DND-41 (cell line): Measurements from ENCODE around the gene HEPN1.

Experiments used
- ATAC-seq: fragments of 200-7000 bp; cut with Tn5 transposase; 3 replicates; pipeline ENCODE4 v1.9.1; 2021; ENCODE audit warnings: low read depth; ENCODE audit not compliant: insufficient read depth
- DNase-seq: peaks from one replicate; pipeline ENCODE4 v3.0.0-alpha.2; 2020
- H2AFZ ChIP-seq: 2 replicates; pipeline ENCODE4 v1.6.0; 2012; ENCODE audit warnings: low read depth, low read length
- H3K27ac ChIP-seq: 2 replicates; pipeline ENCODE4 v1.5.1; 2012; ENCODE audit warnings: low read length, inconsistent platforms
- H3K27me3 ChIP-seq: fragments of 200-600 bp; sonication (generic); 2 replicates; pipeline ENCODE4 v1.6.0; 2012; ENCODE audit warnings: low read length, mild to moderate bottlenecking, inconsistent platforms; ENCODE audit not compliant: insufficient read depth, poor library complexity
- H3K36me3 ChIP-seq: 2 replicates; pipeline ENCODE4 v1.5.1; 2012; ENCODE audit warnings: low read length, inconsistent platforms; ENCODE audit not compliant: insufficient read depth
- H3K4me1 ChIP-seq: 2 replicates; pipeline ENCODE4 v1.5.1; 2012; ENCODE audit warnings: mild to moderate bottlenecking, low read length; ENCODE audit not compliant: insufficient read depth
- H3K4me2 ChIP-seq: 2 replicates; pipeline ENCODE4 v1.6.0; 2012; ENCODE audit warnings: mild to moderate bottlenecking, moderate library complexity, low read length, inconsistent platforms; ENCODE audit not compliant: insufficient read depth
- H3K4me3 ChIP-seq, 2 experiments: fragments of 200-600 bp in 1 of 2; shearing (Covaris generic) in 1 of 2; 2 replicates each; pipeline ENCODE4 v1.5.1; 2012 to 2016; ENCODE audit warnings: inconsistent platforms in 2 of 2, low read length in 2 of 2, mild to moderate bottlenecking in 2 of 2, low read depth in 1 of 2, moderate library complexity in 1 of 2
- H3K79me2 ChIP-seq: 2 replicates; pipeline ENCODE4 v1.6.0; 2012; ENCODE audit warnings: low read length, inconsistent platforms; ENCODE audit not compliant: insufficient read depth
- H3K9ac ChIP-seq: 2 replicates; pipeline ENCODE4 v1.6.0; 2012; ENCODE audit warnings: low read depth, mild to moderate bottlenecking, inconsistent platforms, low read length, moderate library complexity
- H3K9me3 ChIP-seq: 2 replicates; pipeline ENCODE4 v1.5.1; 2012; ENCODE audit warnings: low read length, moderate library complexity, mild to moderate bottlenecking, inconsistent platforms; ENCODE audit not compliant: insufficient read depth, severe bottlenecking
- H4K20me1 ChIP-seq: 2 replicates; pipeline ENCODE4 v1.6.0; 2012; ENCODE audit warnings: low read length; ENCODE audit not compliant: insufficient read depth
- EZH2 ChIP-seq: IDR thresholded peaks from 3 replicates; pipeline ENCODE4 v1.6.1; 2012; ENCODE audit warnings: borderline replicate concordance, low read depth, mild to moderate bottlenecking, moderate library complexity, low read length, inconsistent platforms; ENCODE audit not compliant: severe bottlenecking
- TF ChIP-seq, protein P1 (sequence below): IDR thresholded peaks from 2 replicates; pipeline ENCODE4 v1.5.1; 2012; ENCODE audit warnings: borderline replicate concordance, low read length, moderate library complexity, mild to moderate bottlenecking; ENCODE audit not compliant: poor library complexity, severe bottlenecking; ENCODE audit errors: extremely low read depth

Gene HEPN1

DNA sequence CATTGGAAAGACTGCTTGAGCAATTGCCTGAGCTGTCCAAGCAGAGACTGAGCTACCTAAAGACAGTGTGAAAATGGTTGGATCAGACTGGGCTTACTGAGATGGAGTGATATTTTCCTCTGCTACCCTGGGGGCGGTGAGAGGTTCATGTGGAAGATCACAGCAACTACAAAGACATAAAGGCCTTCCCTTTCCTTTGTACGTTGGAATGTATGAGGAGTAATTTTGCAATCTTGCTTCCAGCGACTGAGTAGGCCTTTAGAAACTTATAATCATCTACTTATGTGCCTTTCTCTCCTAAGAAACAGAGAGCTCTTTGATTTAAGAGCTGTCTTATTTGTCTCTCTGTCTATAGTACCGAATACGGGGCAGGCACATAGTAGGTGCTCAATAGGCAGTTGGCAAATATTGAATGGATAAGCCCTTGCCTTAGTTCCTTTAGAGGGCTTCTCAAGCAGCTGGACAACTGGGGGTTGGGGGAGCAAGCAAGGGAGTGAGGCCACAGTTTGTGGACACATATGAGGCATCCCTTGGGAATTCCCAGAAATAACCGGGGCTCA lies 19.2 kb downstream of the HEPN1 start:
- peaks cover 20% of the 10 kb centered on the region for H3K27me3 ChIP-seq
- no peak for TF ChIP-seq EZH2
- H3K79me2 ChIP-seq = no peaks in the 10 kb centered on the region
- 0 out of 2 replicates have a peak, but pooled peaks cover 1% of the 10 kb centered on the region for H3K4me1 ChIP-seq
- H3K9ac ChIP-seq = no peak overlapping the region
- ATAC-seq = no peak
- no peaks in the 10 kb centered on the region for H3K9me3 ChIP-seq
- H3K36me3 ChIP-seq = no peaks in the 10 kb centered on the region
- H2AFZ ChIP-seq = no peak overlapping the region
- H4K20me1 ChIP-seq = no peaks in the 10 kb centered on the region
- no peak overlapping the region for H3K4me3 ChIP-seq
- no peak overlapping the region for H3K27ac ChIP-seq
- H3K4me2 ChIP-seq = no peak overlapping the region
- no peak for DNase-seq

DNA sequence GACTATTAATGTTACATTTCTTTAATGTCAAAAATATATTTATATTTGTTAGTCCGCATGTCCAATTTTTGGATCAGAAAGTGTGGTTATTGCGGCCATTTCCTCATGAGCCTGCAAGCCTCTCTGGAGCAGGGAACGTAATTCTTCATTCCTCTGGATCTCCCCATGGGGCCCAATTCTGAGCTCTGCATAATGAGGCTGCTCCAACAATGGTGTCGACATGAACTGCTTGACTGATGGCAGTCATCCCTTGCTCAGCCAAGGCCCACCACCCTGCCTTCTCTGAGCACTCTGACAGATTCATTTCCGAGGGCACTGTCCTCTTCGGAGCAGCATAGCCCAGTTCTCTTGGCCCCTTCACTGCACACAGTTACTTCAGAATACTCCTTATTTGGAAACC lies 19.9 kb downstream of the HEPN1 start:
- no peaks in the 10 kb centered on the region for H4K20me1 ChIP-seq
- H3K27me3 ChIP-seq = peaks cover 20% of the 10 kb centered on the region
- H3K79me2 ChIP-seq = no peaks in the 10 kb centered on the region
- no peaks in the 10 kb centered on the region for H3K9me3 ChIP-seq
- DNase-seq = no peak
- H3K4me3 ChIP-seq = no peak overlapping the region
- no peak overlapping the region for H3K9ac ChIP-seq
- H3K36me3 ChIP-seq = no peaks in the 10 kb centered on the region
- TF ChIP-seq, protein P1, sequence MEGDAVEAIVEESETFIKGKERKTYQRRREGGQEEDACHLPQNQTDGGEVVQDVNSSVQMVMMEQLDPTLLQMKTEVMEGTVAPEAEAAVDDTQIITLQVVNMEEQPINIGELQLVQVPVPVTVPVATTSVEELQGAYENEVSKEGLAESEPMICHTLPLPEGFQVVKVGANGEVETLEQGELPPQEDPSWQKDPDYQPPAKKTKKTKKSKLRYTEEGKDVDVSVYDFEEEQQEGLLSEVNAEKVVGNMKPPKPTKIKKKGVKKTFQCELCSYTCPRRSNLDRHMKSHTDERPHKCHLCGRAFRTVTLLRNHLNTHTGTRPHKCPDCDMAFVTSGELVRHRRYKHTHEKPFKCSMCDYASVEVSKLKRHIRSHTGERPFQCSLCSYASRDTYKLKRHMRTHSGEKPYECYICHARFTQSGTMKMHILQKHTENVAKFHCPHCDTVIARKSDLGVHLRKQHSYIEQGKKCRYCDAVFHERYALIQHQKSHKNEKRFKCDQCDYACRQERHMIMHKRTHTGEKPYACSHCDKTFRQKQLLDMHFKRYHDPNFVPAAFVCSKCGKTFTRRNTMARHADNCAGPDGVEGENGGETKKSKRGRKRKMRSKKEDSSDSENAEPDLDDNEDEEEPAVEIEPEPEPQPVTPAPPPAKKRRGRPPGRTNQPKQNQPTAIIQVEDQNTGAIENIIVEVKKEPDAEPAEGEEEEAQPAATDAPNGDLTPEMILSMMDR = no peak
- TF ChIP-seq EZH2 = no peak
- H3K27ac ChIP-seq = no peak overlapping the region
- no peak for ATAC-seq
- H3K4me2 ChIP-seq = no peak overlapping the region
- peaks cover 7% of the 10 kb centered on the region; the same call in 1 of the 2 replicates for H3K4me1 ChIP-seq
- no peak overlapping the region for H2AFZ ChIP-seq

DNA sequence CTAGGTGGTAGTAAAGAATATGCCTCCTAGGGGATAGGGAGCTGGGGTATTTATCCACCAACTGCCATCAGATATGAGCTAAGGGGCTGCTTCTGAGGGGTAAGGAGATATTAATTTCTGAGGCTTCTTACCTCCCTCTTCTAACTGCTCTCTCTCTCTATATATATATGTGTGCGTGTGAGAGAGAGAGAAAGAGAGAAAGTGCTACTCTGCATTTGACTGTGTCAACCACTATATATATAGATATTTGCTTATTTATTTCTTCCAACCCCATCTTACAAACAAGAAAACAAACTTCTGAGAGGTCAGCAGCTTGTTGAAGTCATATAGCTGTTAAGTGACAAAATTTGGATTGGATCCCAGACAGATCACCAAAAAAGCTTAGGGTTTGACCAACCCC lies 22.7 kb downstream of the HEPN1 start:
- H3K27ac ChIP-seq = no peak overlapping the region
- no peak overlapping the region for H2AFZ ChIP-seq

DNA sequence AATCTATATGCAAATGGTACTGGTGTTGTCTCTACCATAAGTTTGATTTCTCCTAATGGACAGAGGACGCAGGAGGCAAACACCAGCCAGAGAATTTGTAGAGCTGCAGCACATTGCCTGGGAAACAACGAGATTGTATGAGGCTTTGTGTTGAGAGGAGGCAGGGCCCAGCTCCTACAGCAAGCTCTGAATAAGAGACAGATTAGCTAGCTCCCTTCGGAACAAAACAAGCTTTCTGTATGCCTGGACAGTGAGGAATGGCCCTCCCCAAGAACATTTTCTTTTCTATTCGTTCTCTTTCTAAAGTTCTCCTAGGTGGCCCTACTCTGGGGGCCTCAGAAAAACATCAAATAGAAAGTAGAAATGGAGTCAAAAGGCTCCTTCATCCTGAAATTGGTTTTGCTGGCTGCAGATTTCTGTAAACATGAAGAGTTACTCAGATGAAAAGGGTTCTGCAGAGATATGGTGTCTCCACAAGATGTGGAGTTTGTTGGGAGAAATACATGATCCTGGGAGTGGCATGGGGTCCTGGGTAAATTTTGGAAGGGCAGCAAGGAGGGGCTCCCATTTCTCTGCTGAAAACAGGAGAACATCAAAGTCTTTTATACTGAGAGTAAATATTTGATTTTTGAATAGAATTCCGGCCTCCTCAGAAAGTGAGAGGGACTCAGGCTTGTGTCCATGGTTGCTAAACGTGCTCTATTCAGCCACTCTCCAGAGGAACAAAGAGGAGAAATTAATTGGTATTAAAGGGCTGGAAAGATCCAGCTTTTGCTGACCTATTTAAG lies 23.6 kb downstream of the HEPN1 start:
- DNase-seq (no peak), ATAC-seq (no peak)
- no peaks in the 10 kb centered on the region for H3K36me3 ChIP-seq
- H3K79me2 ChIP-seq = no peaks in the 10 kb centered on the region
- peaks cover 8% of the 10 kb centered on the region for H3K27me3 ChIP-seq
- TF ChIP-seq, protein P1 = no peak
- no peak for TF ChIP-seq EZH2
- H3K4me3 ChIP-seq = no peak overlapping the region
- H3K9ac ChIP-seq = no peak overlapping the region
- H3K9me3 ChIP-seq = no peaks in the 10 kb centered on the region
- H3K27ac ChIP-seq = no peak overlapping the region
- H3K4me2 ChIP-seq = no peak overlapping the region
- H3K4me1 ChIP-seq = peaks cover 9% of the 10 kb centered on the region; the same call in 1 of the 2 replicates
- no peak overlapping the region for H2AFZ ChIP-seq
- H4K20me1 ChIP-seq = no peaks in the 10 kb centered on the region

More for the DNA sequence above, 22.7 kb downstream of the HEPN1 start:
- Histone ChIP-seq H4K20me1 (no peaks in the 10 kb centered on the region), H3K9ac (no peak overlapping the region), H3K27me3 (peaks cover 8% of the 10 kb centered on the region), H3K4me1 (peaks cover 9% of the 10 kb centered on the region; the same call in 1 of the 2 replicates), H3K36me3 (no peaks in the 10 kb centered on the region), H3K79me2 (no peaks in the 10 kb centered on the region), H3K9me3 (no peaks in the 10 kb centered on the region), H3K4me3 (no peak overlapping the region), H3K4me2 (no peak overlapping the region)
- ATAC-seq (no peak), DNase-seq (no peak)
- TF ChIP-seq, protein P1 = no peak
- TF ChIP-seq EZH2 = no peak
